ENCODE data around the gene PERP. TPM values are rescaled to one million over a fixed set of nuclear protein-coding genes. Genes with fewer than 3 reads are reported as not detected.

The PERP gene
- total RNA-seq, 1 donor from 2014 or later, result 33.2 TPM

GRCh38 chr6:138116661-138116999, 9.4 kb upstream of the PERP start:
- ATAC-seq (no peak), DNase-seq (no peak)
- Histone ChIP-seq H3K27me3 (peaks cover 8% of the 10 kb centered on the region), H3K9me3 (no peaks in the 10 kb centered on the region), H3K27ac (no peak overlapping the region), H3K36me3 (no peaks in the 10 kb centered on the region), H3K4me1 (no peaks in the 10 kb centered on the region), H3K4me3 (no peak overlapping the region)
- TF ChIP-seq CTCF (IDR thresholded peaks at IDR 0.05), result no peak
- intact Hi-C loops (cut with DNase I), result loop anchor here (10.0 kb wide), 1 partner anchor 168 kb away; no protein-coding TSS in a partner anchor

GRCh38 chr6:138115877-138116660, 8.8 kb upstream of the PERP start:
- H3K27me3 ChIP-seq, result peaks cover 8% of the 10 kb centered on the region
- no peak overlapping the region for H3K27ac ChIP-seq
- no peak overlapping the region for H3K4me3 ChIP-seq
- no peak for DNase-seq
- intact Hi-C loops (cut with DNase I), result loop anchor here (10.0 kb wide), 1 partner anchor 169 kb away; no protein-coding TSS in a partner anchor
- H3K9me3 ChIP-seq, result no peaks in the 10 kb centered on the region
- ATAC-seq, result peak; percentile 94
- TF ChIP-seq CTCF (IDR thresholded peaks at IDR 0.05), result peak; percentile 73
- H3K36me3 ChIP-seq, result no peaks in the 10 kb centered on the region
- no peaks in the 10 kb centered on the region for H3K4me1 ChIP-seq

GRCh38 chr6:138115201-138115600, 8.0 kb upstream of the PERP start:
- no peaks in the 10 kb centered on the region for H3K9me3 ChIP-seq
- H3K4me3 ChIP-seq, result no peak overlapping the region
- intact Hi-C loops (cut with DNase I), result loop anchor here (10.0 kb wide), 1 partner anchor 170 kb away; no protein-coding TSS in a partner anchor
- peaks cover 8% of the 10 kb centered on the region for H3K27me3 ChIP-seq
- no peaks in the 10 kb centered on the region for H3K4me1 ChIP-seq
- no peak overlapping the region for H3K27ac ChIP-seq
- H3K36me3 ChIP-seq, result no peaks in the 10 kb centered on the region
- ATAC-seq (no peak), DNase-seq (no peak)
- no peak for TF ChIP-seq CTCF (IDR thresholded peaks at IDR 0.05)

- Histone ChIP-seq H3K9me3 (no peaks in the 10 kb centered on the region), H3K36me3 (no peaks in the 10 kb centered on the region), H3K27me3 (peaks cover 8% of the 10 kb centered on the region), H3K4me3 (no peak overlapping the region), H3K4me1 (no peaks in the 10 kb centered on the region), H3K27ac (no peak overlapping the region)
- intact Hi-C loops (cut with DNase I), result loop anchor here (10.0 kb wide), 1 partner anchor 171 kb away; no protein-coding TSS in a partner anchor
- DNase-seq (no peak), ATAC-seq (no peak)
- no peak for TF ChIP-seq CTCF (IDR thresholded peaks at IDR 0.05)
Measured at GRCh38 chr6:138113588-138114210, 6.5 kb upstream of the PERP start.

- Histone ChIP-seq H3K27me3 (peaks cover 22% of the 10 kb centered on the region), H3K4me3 (no peak overlapping the region), H3K4me1 (no peaks in the 10 kb centered on the region), H3K27ac (no peak overlapping the region), H3K36me3 (no peaks in the 10 kb centered on the region), H3K9me3 (no peaks in the 10 kb centered on the region)
- DNase-seq (no peak), ATAC-seq (no peak)
- TF ChIP-seq CTCF (IDR thresholded peaks at IDR 0.05), result no peak
- intact Hi-C loops (cut with DNase I), result loop anchor here (10.0 kb wide), 1 partner anchor 175 kb away; no protein-coding TSS in a partner anchor
Measured at GRCh38 chr6:138110229-138110628, 3.0 kb upstream of the PERP start.

All from upper lobe of right lung (tissue), 1 donor.